RCC 7860 (cell line): ENCODE data around the gene ZSCAN5A.
"Not testable (repeated sequence)": the region's sequence is repeated elsewhere in the genome, so short reads cannot be mapped to it uniquely, and the experiment has no call there.

Experiments used
- DNase-seq: peaks from one replicate; pipeline ENCODE4 v3.0.0-alpha.2; 2015; ENCODE audit warnings: low spot score
- FAIRE-seq: peaks from 2 replicates; lab custom pipeline; 2012; peaks lifted over from hg19 to GRCh38; lab: Jason Lieb, UNC

The ZSCAN5A gene

GRCh38 chr19:56314381-56315076, at the start of gene ZSCAN5A:
ZSCAN5A (minus strand) TSS chr19:56314839; CDS start chr19:56225046, 89,793 bp downstream.
- peak; percentile 78 for DNase-seq
- no peak for FAIRE-seq

DNA sequence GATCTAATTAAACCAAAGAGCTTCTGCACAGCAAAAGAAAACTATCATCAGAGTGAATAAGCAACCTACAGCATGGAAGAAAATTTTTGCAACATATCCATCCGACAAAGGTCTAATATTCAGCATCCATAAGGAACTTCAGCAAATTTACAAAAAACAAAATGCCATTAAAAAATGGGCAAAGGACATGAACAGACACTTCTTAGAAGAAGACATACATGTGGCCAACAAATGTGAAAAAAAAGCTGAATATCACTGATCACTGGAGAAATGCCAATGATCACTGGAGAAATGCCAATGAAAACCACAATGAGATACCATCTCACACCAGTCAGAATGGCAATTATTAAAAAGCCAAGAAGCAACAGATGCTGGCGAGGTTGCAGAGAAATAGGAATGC, 46.2 kb upstream of the ZSCAN5A start:
- FAIRE-seq: no peak

GRCh38 chr19:56356944-56357343, 42.3 kb upstream of the ZSCAN5A start:
- no peak for FAIRE-seq
- no peak for DNase-seq

More for the DNA sequence above, 46.2 kb upstream of the ZSCAN5A start:
- DNase-seq: no peak

DNA sequence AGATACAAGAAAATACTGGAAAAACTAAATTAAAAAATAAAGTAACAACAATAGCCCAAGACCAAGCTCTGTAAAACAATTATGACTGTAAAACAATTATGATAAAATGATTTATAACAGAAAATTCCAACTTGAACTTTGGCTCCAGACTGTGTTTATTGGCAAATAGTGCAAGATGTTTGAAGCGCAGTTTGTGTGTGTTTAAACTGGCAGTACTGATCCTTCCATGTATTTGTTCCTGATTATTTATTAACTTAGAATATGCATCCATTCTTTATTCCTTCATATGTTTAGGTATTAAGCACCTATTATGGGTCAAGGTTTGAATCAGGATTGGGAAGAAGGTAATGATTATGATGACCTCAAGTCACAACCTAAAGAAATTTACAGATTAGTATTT, 40.9 kb upstream of the ZSCAN5A start:
- DNase-seq: no peak
- FAIRE-seq: no peak

DNA sequence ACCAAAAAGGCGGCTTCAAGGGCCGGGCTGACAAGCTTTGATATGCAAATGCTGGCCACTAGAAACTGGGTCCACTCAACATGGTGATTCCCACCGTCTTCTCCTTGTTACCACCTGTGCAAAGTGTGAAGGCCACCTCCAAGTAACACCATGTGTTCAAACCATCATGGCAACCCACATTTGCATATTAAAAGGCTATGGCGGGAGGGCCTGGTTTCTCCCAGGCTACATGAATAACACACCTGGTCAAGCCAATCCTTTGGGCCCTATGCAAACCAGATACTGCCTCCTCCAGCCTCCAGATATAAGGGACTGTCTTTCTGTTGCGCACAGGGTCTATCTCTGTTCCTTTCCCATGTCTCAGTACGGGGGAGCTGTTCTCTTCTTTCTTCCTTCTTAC, 36.6 kb upstream of the ZSCAN5A start:
- no peak for FAIRE-seq
- DNase-seq: no peak

- DNase-seq (peak; percentile 24), FAIRE-seq (no peak)
These were observed 35.9 kb upstream of the ZSCAN5A start for GRCh38 chr19:56350416-56351045.

- no peak for DNase-seq
- FAIRE-seq: no peak
These were observed 33.7 kb upstream of the ZSCAN5A start for GRCh38 chr19:56348289-56348877.

DNA sequence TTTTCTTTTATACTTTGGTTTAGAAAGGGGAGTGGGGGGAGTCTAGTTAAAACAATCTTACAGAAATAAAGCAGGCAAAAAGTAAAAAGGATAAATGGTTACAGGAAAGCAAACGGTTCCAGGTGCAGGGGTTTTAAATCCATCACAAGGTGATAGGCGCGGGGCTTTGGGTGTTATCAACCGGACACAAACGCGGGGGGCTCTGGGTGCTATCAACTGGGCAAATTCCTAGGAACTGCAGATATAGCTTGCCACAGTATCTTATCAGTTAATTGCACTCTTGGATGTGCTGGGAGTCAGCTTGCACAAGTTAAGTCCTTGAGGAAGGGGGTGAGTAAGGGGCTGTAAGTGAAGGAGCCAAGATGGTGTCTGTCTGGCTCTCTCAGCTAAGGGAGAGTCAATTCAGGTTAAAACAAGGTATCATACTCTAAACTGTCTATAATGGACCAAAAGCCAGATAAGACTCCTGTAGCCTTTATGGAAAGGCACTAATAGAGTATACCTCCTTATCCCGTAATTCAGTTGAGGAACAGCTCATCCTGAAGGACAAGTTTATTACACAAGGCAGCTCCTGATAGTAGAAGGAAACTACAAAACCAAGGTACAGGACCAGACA, 32.6 kb upstream of the ZSCAN5A start:
- FAIRE-seq (no peak), DNase-seq (no peak)

DNA sequence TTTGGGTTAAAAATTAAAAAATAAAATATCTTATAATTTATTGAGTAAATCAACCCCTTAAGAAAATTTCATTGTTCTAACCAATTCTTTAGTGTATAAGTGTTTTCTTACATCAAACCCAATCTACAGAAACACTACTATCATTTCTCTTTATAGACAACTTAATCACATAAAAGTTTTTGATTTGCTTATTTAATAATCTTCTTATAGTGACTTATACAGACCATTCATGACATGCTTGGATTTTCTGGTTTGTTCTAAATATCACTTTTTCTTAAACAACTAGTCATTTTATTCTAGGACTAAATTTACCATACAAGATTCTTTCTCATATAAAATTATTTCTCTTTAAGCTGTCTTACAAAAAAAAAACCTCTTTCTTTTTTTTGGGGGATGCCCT, 27.3 kb upstream of the ZSCAN5A start:
- no peak for FAIRE-seq
- DNase-seq: no peak

- FAIRE-seq, DNase-seq: not testable (repeated sequence)
These were observed 24.4 kb upstream of the ZSCAN5A start for GRCh38 chr19:56339031-56339430.

DNA sequence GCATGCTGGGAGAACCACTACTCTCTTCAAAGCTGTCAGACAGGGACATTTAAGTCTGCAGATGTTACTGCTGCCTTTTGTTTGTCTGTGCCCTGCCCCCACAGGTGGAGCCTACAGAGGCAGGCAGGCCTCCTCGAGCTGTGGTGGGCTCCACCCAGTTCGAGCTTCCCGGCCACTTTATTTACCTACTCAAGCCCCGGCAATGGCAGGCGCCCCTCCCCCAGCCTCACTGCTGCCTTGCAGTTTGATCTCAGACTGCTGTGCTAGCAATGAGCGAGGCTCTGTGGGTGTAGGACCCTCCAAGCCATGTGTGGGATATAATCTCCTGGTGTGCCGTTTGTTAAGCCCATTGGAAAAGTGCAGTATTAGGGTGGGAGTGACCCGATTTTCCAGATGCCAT, 22.4 kb upstream of the ZSCAN5A start:
- FAIRE-seq, DNase-seq: not testable (repeated sequence)

DNA sequence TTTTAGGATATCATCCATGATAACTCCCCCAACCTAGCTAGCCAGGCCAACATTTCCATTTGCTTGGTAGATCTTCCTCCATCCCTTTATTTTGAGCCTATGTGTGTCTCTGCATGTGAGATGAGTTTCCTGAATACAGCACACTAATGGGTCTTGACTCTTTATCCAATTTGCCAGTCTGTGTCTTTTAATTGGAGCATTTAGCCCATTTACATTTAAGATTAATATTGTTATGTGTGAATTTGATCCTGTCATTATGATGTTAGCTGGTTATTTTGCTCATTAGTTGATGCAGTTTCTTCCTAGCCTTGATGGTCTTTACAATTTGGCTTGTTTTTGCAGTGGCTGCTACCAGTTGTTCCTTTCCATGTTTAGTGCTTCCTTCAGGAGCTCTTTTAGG, 20.7 kb upstream of the ZSCAN5A start:
- DNase-seq: not testable (repeated sequence)

DNA sequence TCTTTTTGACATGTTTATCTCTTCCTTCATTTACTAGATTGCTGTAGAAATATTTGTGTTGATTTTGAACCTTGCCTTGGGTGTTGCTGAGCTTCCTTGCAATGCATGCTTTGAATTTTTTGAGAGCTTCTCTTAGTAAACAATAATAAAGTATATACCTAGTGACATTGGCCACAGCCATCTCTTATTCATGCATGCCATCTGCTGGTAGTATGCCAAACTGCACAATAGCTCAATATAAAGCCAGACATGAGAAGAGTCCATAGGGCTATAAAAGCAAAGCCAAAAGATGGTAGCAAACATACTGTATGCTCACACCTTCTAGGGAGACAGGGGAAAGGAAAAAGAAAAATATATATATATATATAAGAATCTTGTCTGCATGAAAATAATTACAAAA, 18.9 kb upstream of the ZSCAN5A start:
- FAIRE-seq (no peak), DNase-seq (peak; percentile 33)

More for the DNA sequence above, 20.7 kb upstream of the ZSCAN5A start:
- not testable (repeated sequence) for FAIRE-seq

- FAIRE-seq: no peak
These were observed 18.1 kb upstream of the ZSCAN5A start for GRCh38 chr19:56332695-56333094.

GRCh38 chr19:56324436-56324835, 9.8 kb upstream of the ZSCAN5A start:
- no peak for FAIRE-seq
- no peak for DNase-seq

More at GRCh38 chr19:56332695-56333094, 18.1 kb upstream of the ZSCAN5A start:
- DNase-seq: no peak

GRCh38 chr19:56321989-56322440, 7.4 kb upstream of the ZSCAN5A start:
- DNase-seq (no peak), FAIRE-seq (no peak)

- DNase-seq (no peak), FAIRE-seq (no peak)
These were observed 6.8 kb upstream of the ZSCAN5A start for GRCh38 chr19:56321254-56321988.

- DNase-seq: no peak
- FAIRE-seq: no peak
These were observed 5.4 kb upstream of the ZSCAN5A start for GRCh38 chr19:56319991-56320390.

DNA sequence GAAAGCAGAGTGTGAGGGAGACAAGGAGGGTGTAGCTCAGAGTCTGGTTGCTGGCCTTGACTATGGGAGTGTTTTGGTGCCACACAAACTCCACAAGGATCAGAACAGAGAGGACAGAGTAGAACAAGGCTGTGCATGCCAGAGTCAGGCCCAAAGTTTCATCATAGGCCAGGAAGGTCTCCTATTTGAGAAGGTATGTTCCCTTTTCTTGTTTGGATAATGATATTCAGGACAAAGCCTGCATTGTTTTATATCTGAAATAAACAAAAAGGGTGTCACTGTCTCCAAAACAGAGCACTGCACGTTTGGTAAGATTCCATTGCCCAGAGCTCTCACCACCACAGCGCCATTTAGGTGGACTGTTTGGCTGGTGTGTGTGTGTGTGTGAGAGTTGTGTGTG, 3.1 kb upstream of the ZSCAN5A start:
- no peak for FAIRE-seq
- no peak for DNase-seq

GRCh38 chr19:56316728-56317127, 2.1 kb upstream of the ZSCAN5A start:
- FAIRE-seq: no peak

More at GRCh38 chr19:56316728-56317127, 2.1 kb upstream of the ZSCAN5A start:
- no peak for DNase-seq
